ENCODE data around the gene INO80B.

GRCh38 chr2:74420006-74420405, 34.9 kb upstream of the INO80B start:
- no peak for TF ChIP-seq CTCF (IDR thresholded peaks at IDR 0.05)
- no peak for TF ChIP-seq POLR2A (IDR thresholded peaks at IDR 0.05)
